ENCODE data around the gene CSK.

CSK gene

GRCh38 chr15:74802862-74803447 lies 21.1 kb downstream of the CSK start:
- no peak for DNase-seq

GRCh38 chr15:74804935-74805334 lies 23.1 kb downstream of the CSK start:
- DNase-seq: no peak

- no peak for DNase-seq
Observed at GRCh38 chr15:74807282-74807681, 25.4 kb downstream of the CSK start.

DNA sequence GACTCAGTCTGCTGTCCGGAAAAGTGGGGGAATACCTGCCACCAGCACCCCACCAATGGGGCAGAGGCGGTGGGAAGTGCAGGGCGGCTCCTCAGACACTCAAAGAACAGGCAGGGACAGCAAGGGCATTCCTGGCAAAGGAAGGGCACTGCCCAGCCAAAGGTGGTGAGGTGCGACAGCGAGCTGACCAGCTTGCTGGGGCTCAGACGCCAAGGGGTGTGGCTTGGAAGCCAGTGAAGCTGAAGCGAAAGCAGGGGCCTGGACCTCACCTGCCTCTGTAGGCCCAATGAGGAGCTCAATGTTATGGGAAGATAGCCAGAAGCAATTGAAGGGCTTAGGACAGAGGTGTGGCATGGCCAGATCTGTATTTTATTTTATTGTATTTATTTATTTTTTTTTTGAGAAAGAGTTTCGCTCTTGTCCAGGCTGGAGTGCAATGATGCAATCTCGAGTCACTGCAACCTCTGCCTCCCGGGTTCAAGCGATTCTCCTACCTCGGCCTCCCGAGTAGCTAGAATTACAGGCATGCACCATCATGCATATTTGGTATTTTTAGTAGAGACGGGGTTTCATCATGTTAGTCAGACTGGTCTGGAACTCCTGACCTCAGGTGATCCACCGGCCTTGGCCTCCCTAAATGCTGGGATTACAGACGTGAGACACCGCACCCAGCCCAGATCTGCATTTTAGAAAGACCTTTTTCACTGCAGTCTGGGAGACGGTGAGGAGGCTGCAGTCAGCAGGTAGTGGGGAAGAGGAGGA lies 26.4 kb downstream of the CSK start:
- no peak for DNase-seq

GRCh38 chr15:74808840-74809229 lies 27.0 kb downstream of the CSK start:
- DNase-seq: no peak

GRCh38 chr15:74809242-74809641 lies 27.4 kb downstream of the CSK start:
- no peak for DNase-seq

DNA sequence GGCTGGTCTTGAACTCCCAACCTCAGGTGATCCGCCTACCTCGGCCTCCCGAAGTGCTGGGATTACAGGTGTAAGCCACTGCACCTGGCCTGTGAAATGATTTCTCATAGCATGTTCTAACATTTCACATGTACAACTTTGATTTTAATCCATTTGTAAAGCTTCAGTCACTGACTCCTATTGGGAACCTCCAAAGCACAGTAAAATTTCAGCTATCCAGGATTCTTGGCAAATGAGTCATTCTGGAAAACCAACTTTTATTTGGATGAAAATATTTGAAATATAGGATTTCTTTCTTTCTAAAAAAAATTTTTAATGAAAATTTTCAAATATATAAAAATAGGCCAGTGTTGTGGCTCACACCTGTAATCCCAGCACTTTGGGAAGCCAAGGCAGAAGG lies 28.1 kb downstream of the CSK start:
- peak; percentile 47 for DNase-seq

- no peak for DNase-seq
Observed at GRCh38 chr15:74812533-74812932, 30.7 kb downstream of the CSK start, which contains the start of gene LMAN1L. LMAN1L (plus strand) TSS chr15:74812835; CDS start chr15:74812855, 20 bp downstream.

DNA sequence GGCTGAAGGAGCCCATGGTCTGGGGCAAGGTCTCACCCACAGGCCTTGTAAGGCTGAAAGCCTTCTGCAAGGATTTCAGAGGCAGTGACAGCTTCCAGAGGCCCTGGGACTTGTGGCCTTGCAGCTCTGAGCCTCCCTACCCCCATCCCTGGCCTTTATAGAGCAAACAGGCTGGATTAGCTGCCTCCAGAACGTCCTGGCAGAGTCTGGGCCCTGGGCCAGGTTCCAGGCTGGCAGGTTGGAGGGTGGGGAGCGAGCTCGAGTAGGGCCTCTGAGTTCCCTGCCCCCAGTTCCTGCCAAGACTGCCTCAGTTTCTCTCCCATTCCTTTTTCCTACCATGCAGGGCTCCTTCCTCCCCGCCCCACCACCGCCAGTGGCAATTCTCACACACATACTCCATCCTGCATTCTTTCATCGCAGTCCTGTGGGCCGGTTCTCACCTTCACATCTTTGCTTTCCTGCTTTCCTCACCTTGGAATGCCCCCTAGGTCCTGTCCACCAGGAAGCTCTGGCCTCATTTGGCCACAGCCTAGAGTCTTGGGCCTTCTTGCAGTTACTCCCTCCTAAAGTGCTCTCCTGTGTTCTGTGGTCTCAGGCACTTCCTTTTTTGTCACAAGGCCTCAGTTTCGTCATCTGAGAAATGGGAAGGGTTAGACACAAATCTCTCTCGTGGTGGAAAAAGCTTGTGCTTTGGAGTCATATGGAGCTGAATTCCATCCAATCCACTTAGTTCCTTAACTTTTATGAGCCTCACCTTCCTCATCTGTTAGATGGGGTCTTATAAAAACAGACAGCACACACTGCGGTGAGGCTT lies 33.4 kb downstream of the CSK start:
- DNase-seq: no peak

DNA sequence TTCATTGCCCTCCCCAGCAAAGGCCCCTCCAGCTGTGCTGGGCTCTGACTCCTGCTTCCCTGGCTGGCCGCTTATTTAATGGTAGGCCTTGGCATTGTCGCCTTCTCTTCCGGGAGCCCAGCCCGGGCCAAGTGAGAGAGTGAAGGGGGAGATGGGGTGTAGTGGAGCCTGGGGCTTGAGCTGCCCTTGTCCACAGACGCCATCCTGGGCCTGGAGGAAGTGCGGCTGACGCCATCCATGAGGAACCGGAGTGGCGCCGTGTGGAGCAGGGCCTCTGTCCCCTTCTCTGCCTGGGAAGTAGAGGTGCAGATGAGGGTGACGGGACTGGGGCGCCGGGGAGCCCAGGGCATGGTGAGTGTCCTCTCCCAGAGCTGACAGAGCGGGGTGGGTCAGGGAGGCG lies 34.1 kb downstream of the CSK start:
- no peak for DNase-seq

GRCh38 chr15:74816624-74817369 lies 34.9 kb downstream of the CSK start:
- DNase-seq: no peak

- DNase-seq: no peak
Observed at GRCh38 chr15:74817370-74817737, 35.5 kb downstream of the CSK start.

DNA sequence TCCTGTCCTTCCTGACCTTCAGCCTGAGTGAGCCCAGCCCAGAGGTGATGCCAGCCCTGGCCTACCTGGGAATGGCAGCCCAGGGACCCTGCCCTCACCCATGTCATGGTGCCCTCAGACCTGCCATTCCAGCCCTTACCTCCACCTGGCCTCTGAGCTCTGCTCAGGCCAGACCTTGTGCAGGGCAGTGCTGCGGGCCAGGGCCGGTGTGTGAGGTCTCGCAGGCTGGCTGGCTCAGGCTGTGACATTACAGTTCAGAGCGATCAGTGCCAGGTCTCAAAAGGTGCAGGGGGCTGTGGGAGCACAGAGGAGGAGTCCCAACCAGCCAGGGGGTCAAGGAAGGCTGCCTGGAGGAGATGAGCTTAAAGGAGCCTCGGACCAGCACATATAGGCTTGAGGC lies 38.2 kb downstream of the CSK start:
- no peak for DNase-seq

DNA sequence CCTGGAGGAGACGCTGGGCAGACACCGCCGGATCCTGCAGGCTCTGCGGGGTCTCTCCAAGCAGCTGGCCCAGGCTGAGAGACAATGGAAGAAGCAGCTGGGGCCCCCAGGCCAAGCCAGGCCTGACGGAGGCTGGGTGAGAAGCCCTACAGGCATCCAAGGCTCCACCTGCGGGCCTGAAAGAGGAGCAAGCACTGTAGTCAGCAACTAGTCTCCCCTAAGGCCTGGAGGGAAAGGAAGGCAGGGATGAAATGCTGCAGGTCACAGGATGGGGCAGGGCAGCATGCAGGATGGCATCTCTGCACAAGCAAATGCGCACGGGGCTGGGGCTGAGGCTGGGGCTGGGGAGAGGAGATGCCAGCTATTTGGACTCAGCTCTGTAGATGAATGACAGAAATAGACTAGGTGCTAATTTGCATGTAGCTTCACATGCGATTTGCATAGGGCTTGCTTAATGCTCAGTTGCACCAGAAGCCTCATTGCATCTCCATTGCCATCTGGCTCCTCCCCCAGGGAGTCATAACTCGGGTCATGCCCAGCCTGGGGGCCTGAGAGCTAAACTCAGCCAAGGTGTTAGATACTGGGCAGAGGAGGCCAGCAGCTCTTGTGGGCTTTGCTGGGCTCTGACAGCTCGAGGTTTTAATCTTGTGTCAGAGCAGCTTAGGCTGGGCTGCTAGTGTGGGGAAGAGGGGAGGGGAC lies 39.4 kb downstream of the CSK start:
- DNase-seq: no peak

DNA sequence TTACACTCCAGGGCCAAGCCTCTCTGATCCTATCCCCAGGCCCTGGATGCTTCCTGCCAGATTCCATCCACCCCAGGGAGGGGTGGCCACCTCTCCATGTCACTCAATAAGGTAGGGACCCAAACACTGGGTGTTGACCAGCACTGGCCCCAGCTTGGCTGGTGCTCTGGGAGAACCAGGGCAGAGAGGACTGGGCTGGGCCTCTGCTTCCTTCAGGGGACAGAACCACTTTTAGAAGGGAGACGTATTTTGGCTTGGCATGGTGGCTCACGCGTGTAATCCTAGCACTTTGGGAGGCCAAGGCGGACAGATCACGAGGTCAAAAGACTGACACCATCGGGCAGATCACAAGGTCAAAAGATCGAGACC lies 39.9 kb downstream of the CSK start:
- no peak for DNase-seq

GRCh38 chr15:74822233-74822632 lies 40.4 kb downstream of the CSK start:
- DNase-seq: no peak

GRCh38 chr15:74823324-74823723 lies 41.4 kb downstream of the CSK start:
- no peak for DNase-seq

- DNase-seq: no peak
Observed at GRCh38 chr15:74824976-74825375, 43.1 kb downstream of the CSK start.

GRCh38 chr15:74825866-74826265 lies 44.0 kb downstream of the CSK start:
- DNase-seq: no peak

DNA sequence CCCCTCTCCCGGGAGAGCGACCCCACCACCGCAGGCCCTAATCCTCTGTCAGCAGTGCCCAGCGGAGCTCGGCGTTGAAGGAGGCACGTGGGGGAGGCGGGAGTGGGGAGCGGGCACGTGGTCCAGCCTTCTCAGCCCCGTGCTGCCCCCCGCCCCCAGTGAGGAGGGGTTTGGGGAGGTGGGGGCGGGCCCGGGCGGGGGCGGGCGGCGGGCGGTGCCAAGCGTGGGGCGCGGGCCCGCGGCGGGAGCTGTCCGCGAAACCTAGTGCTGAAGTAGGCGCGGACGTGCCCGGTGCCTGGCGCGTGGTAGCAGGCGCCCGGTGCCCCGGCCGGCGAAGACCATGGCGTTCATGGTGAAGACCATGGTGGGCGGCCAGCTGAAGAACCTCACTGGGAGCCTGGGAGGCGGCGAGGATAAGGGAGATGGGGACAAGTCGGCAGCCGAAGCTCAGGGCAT lies 44.5 kb downstream of the CSK start, which contains the start of gene CPLX3:
CPLX3 (plus strand) TSS at position 264 of the 456 bp plus-strand sequence; CDS start at position 341, 77 bp downstream.
- no peak for DNase-seq

- DNase-seq: no peak
Observed at GRCh38 chr15:74826921-74827320, 45.0 kb downstream of the CSK start.

- no peak for DNase-seq
Observed at GRCh38 chr15:74827614-74828013, 45.7 kb downstream of the CSK start.

Measured in fibroblast of upper back skin (primary cell).